SK-N-SH (cell line): ENCODE measurements around the gene FLT3LG.

Experiments
- CHD2 ChIP-seq: fragments of 150-350 bp; IDR thresholded peaks from 2 replicates; pipeline ENCODE4 v1.6.1; 2018; ENCODE audit warnings: low read length; ENCODE audit not compliant: partially characterized antibody
- CTCF ChIP-seq: fragments of 200-600 bp; sonication (generic); IDR thresholded peaks from 2 replicates; pipeline ENCODE4 v1.6.1; 2017; ENCODE audit warnings: antibody characterized with exemption, mild to moderate bottlenecking, moderate library complexity
- EP300 ChIP-seq, 2 experiments: IDR thresholded peaks; 2 replicates each; pipeline versions ENCODE4 v1.4.0 to v1.6.1; 2012; ENCODE audit warnings: borderline replicate concordance in 1 of 2, low read depth in 1 of 2, low read length in 1 of 2
- EZH2phosphoT487 ChIP-seq: fragments of 200-600 bp; sonication (generic); IDR thresholded peaks from 2 replicates; pipeline ENCODE4 v1.6.1; 2017; ENCODE audit warnings: low read depth, mixed run types, mild to moderate bottlenecking, antibody characterized with exemption, moderate library complexity, borderline replicate concordance
- FOXJ3 ChIP-seq: sonication (generic); formaldehyde crosslinking; IDR thresholded peaks from 2 replicates; pipeline ENCODE4 v1.5.1; 2020; ENCODE audit warnings: mild to moderate bottlenecking, missing genetic modification reagents
- FOXM1 ChIP-seq: IDR thresholded peaks from 2 replicates; pipeline ENCODE4 v1.4.0; 2012; ENCODE audit warnings: low read depth, mild to moderate bottlenecking
- GABPA ChIP-seq: IDR thresholded peaks from 2 replicates; pipeline ENCODE4 v1.4.0; 2012; ENCODE audit warnings: low read depth, mild to moderate bottlenecking
- JUND ChIP-seq: IDR thresholded peaks from 2 replicates; pipeline ENCODE4 v1.4.0; 2012
- MEF2A ChIP-seq: IDR thresholded peaks from 2 replicates; pipeline ENCODE4 v1.4.0; 2012; ENCODE audit warnings: low read depth, borderline replicate concordance
- POLR2AphosphoS5 ChIP-seq: IDR thresholded peaks from 2 replicates; pipeline ENCODE4 v1.6.1; 2012; ENCODE audit warnings: low read depth, low read length
- TAF1 ChIP-seq: IDR thresholded peaks from 2 replicates; pipeline ENCODE4 v1.6.1; 2012; ENCODE audit warnings: low read depth, mild to moderate bottlenecking, low read length, moderate library complexity, borderline replicate concordance
- TEAD4 ChIP-seq: IDR thresholded peaks from 2 replicates; pipeline ENCODE4 v1.4.0; 2012; ENCODE audit warnings: mild to moderate bottlenecking, borderline replicate concordance; ENCODE audit not compliant: insufficient read depth
- USF2 ChIP-seq: fragments of 150-350 bp; IDR thresholded peaks from 2 replicates; pipeline ENCODE4 v1.6.1; 2017; ENCODE audit warnings: antibody characterized with exemption, low read length, low read depth, borderline replicate concordance

DNA sequence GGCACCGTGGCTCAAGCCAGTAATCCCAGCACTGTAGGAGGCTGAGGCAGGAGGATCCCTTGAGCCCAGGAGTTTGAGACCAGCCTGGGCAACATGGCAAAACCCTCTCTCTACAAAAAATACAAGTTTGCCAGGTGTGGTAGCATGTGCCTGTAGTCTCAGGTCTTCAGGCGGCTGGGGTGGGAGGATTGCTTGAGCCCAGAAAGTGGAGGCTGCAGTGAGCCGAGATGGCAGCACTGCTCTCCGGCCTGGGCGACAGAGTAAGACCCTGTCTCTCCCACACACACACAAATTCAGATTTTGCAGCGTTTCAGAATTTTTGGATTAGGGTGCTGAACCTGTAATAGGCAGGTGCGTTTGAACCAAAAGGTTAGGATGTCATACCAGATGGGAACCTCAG lies 24.5 kb downstream of the FLT3LG start:
- TF ChIP-seq EP300 (IDR thresholded peaks at IDR 0.05; ENCODE audit: borderline replicate concordance in 1 of 2, low read depth in 1 of 2, low read length in 1 of 2), result no peak
- no peak for TF ChIP-seq MEF2A
- TF ChIP-seq CTCF, result no peak
- TF ChIP-seq USF2, result no peak
- TF ChIP-seq EZH2phosphoT487, result no peak
- no peak for TF ChIP-seq POLR2AphosphoS5
- no peak for TF ChIP-seq TAF1
- no peak for TF ChIP-seq TEAD4
- TF ChIP-seq CHD2, result no peak
- TF ChIP-seq FOXJ3 (CRISPR knock-in tag), result no peak
- TF ChIP-seq FOXM1, result no peak
- TF ChIP-seq JUND, result no peak
- TF ChIP-seq GABPA, result no peak
